ENCODE data around the gene CDK5RAP2.

The CDK5RAP2 gene

DNA sequence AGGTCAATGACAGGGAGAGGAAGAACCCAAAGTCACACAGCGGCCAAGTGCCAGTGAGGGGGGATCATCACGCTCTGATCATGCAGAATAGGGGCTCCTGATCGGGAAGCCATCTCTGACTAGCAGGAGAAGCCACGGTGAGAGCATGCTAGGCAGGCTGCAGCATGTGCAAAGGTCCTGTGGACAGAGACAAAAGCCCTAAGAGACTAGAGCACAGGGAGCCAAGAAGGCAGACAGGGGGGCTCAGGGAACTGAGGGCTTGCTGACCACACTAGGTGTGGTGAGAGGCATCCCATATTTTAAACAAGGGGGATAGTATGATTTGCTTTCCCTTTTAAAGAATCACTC, 195.1 kb downstream of the CDK5RAP2 start:
- peaks cover 2% of the 10 kb centered on the region for H3K9me3 ChIP-seq (ENCODE audit: insufficient read depth, low read length, severe bottlenecking)
- H3K36me3 ChIP-seq (ENCODE audit: insufficient read depth, low read length) = peaks cover 27% of the 10 kb centered on the region
- DNase-seq (no peak), ATAC-seq (ENCODE audit: insufficient read depth, low read depth) (no peak)
- no peak overlapping the region for H3K9ac ChIP-seq (ENCODE audit: low read depth, low read length)
- H3K27ac ChIP-seq (ENCODE audit: low read length) = no peak overlapping the region
- H3K4me2 ChIP-seq (ENCODE audit: insufficient read depth, low read length) = no peak overlapping the region
- H3K4me1 ChIP-seq (ENCODE audit: insufficient read depth, low read length) = no peaks in the 10 kb centered on the region
- H3K79me2 ChIP-seq (ENCODE audit: insufficient read depth, low read length) = no peaks in the 10 kb centered on the region
- no peak overlapping the region for H3K4me3 ChIP-seq (ENCODE audit: low read depth in 1 of 2, low read length in 2 of 2)
- H3K27me3 ChIP-seq (ENCODE audit: insufficient read depth, low read length, poor library complexity) = no peaks in the 10 kb centered on the region
- H4K20me1 ChIP-seq (ENCODE audit: insufficient read depth, low read length) = 0 out of 2 replicates have a peak, but pooled peaks cover 2% of the 10 kb centered on the region
- no peak overlapping the region for H2AFZ ChIP-seq (ENCODE audit: low read depth, low read length)
- TF ChIP-seq EZH2 (IDR thresholded peaks at IDR 0.05; ENCODE audit: borderline replicate concordance, low read depth, low read length, severe bottlenecking) = no peak
- TF ChIP-seq, protein P1, sequence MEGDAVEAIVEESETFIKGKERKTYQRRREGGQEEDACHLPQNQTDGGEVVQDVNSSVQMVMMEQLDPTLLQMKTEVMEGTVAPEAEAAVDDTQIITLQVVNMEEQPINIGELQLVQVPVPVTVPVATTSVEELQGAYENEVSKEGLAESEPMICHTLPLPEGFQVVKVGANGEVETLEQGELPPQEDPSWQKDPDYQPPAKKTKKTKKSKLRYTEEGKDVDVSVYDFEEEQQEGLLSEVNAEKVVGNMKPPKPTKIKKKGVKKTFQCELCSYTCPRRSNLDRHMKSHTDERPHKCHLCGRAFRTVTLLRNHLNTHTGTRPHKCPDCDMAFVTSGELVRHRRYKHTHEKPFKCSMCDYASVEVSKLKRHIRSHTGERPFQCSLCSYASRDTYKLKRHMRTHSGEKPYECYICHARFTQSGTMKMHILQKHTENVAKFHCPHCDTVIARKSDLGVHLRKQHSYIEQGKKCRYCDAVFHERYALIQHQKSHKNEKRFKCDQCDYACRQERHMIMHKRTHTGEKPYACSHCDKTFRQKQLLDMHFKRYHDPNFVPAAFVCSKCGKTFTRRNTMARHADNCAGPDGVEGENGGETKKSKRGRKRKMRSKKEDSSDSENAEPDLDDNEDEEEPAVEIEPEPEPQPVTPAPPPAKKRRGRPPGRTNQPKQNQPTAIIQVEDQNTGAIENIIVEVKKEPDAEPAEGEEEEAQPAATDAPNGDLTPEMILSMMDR (IDR thresholded peaks at IDR 0.05; ENCODE audit: borderline replicate concordance, extremely low read depth, low read length, poor library complexity, severe bottlenecking) = no peak

DNA sequence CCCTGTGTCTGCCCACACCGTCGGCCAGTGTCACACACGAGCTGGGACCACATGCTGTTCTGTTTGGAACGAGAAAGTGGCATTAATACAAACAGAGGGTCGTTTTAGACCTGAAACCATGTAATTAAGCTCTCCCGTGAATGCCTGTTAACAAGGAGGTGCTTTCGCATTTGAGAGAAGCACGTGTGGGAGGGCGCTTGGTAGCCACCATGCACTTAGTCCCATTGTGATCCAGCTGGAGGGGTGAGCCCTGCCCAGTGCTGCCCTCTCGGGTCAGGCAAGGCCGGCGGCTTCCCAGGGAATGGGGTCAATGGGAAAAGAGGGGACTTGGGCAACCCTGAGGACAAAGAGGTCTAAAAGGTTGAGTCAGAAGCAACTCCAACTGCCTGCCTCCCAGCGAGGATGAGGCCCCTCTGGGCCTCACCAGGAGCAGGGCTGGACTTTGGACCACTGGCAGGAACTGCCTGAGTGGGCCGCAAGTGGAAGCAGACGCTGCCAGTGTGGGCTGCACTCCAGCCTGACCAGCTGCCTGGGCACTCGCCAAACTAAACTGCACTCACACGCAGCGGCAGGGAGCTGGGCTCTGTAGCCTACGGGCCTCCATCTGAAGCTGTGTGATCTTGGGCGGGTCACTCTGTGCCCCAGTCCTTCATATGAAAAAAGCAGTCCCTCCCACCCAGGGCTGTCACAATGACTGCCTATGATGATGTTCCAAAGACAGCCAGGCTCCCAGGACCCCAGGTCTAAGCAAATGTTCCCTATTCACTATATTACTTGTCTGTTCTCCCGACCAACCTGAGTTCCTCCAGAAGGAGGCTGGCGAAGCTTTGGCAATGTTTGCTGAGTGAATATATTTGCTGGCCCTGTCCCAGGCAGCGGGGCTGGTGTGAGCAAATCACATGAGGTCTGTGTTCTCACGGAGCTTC, 195.7 kb downstream of the CDK5RAP2 start:
- no peak for ATAC-seq (ENCODE audit: insufficient read depth, low read depth)
- 0 out of 2 replicates have a peak, but pooled peaks cover 2% of the 10 kb centered on the region for H4K20me1 ChIP-seq (ENCODE audit: insufficient read depth, low read length)
- no peak overlapping the region for H3K4me2 ChIP-seq (ENCODE audit: insufficient read depth, low read length)
- DNase-seq = no peak
- H3K36me3 ChIP-seq (ENCODE audit: insufficient read depth, low read length) = peaks cover 20% of the 10 kb centered on the region
- no peaks in the 10 kb centered on the region for H3K27me3 ChIP-seq (ENCODE audit: insufficient read depth, low read length, poor library complexity)
- TF ChIP-seq, protein P1 (IDR thresholded peaks at IDR 0.05; ENCODE audit: borderline replicate concordance, extremely low read depth, low read length, poor library complexity, severe bottlenecking) = no peak
- TF ChIP-seq EZH2 (IDR thresholded peaks at IDR 0.05; ENCODE audit: borderline replicate concordance, low read depth, low read length, severe bottlenecking) = no peak
- no peak overlapping the region for H2AFZ ChIP-seq (ENCODE audit: low read depth, low read length)
- peaks cover 8% of the 10 kb centered on the region for H3K9me3 ChIP-seq (ENCODE audit: insufficient read depth, low read length, severe bottlenecking)
- H3K27ac ChIP-seq (ENCODE audit: low read length) = no peak overlapping the region
- H3K4me3 ChIP-seq (ENCODE audit: low read depth in 1 of 2, low read length in 2 of 2) = no peak overlapping the region
- H3K79me2 ChIP-seq (ENCODE audit: insufficient read depth, low read length) = no peaks in the 10 kb centered on the region
- no peaks in the 10 kb centered on the region for H3K4me1 ChIP-seq (ENCODE audit: insufficient read depth, low read length)
- no peak overlapping the region for H3K9ac ChIP-seq (ENCODE audit: low read depth, low read length)

DNA sequence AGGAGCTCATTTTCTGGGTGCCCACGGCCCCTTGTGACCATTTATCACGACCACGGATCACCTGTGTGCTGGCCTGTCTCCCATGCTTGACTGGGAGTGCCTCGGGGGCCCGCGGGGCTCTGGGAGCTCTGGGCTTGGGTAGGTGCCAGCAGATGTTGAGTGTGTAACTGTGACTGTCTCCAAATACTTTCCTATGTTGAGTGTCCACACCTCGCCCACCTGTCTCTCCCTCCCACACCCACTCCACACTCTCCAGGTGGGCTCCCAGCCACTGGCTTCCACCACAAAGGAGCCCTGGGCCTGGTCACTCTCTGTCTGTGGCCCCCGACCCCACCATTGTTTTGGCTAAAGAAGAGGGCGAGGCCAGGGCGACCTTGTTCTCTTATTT, 196.4 kb downstream of the CDK5RAP2 start:
- ATAC-seq (ENCODE audit: insufficient read depth, low read depth) (no peak), DNase-seq (no peak)
- Histone ChIP-seq H3K27ac (ENCODE audit: low read length) (no peak overlapping the region), H3K36me3 (ENCODE audit: insufficient read depth, low read length) (peaks cover 14% of the 10 kb centered on the region), H3K4me2 (ENCODE audit: insufficient read depth, low read length) (no peak overlapping the region), H3K27me3 (ENCODE audit: insufficient read depth, low read length, poor library complexity) (no peaks in the 10 kb centered on the region), H4K20me1 (ENCODE audit: insufficient read depth, low read length) (0 out of 2 replicates have a peak, but pooled peaks cover 2% of the 10 kb centered on the region), H3K4me3 (ENCODE audit: low read depth in 1 of 2, low read length in 2 of 2) (no peak overlapping the region), H3K9ac (ENCODE audit: low read depth, low read length) (no peak overlapping the region), H2AFZ (ENCODE audit: low read depth, low read length) (no peak overlapping the region), H3K9me3 (ENCODE audit: insufficient read depth, low read length, severe bottlenecking) (peaks cover 8% of the 10 kb centered on the region), H3K79me2 (ENCODE audit: insufficient read depth, low read length) (no peaks in the 10 kb centered on the region), H3K4me1 (ENCODE audit: insufficient read depth, low read length) (no peaks in the 10 kb centered on the region)
- TF ChIP-seq, protein P1 (IDR thresholded peaks at IDR 0.05; ENCODE audit: borderline replicate concordance, extremely low read depth, low read length, poor library complexity, severe bottlenecking) = no peak
- TF ChIP-seq EZH2 (IDR thresholded peaks at IDR 0.05; ENCODE audit: borderline replicate concordance, low read depth, low read length, severe bottlenecking) = no peak
